Panc1 (cell line): ENCODE measurements around the gene WIPF1. TPM values are rescaled to one million over a fixed set of nuclear protein-coding genes. Genes with fewer than 3 reads are reported as not detected.

Source experiments
- ATAC-seq: fragments of 200-7000 bp; cut with Tn5 transposase; 2 replicates; pipeline ENCODE4 v1.9.1; 2020; ENCODE audit warnings: mild to moderate bottlenecking, moderate library complexity
- BruUV-seq: library from RNA; stranded (reverse); fragments of 400-500 nt; replicated peaks from 2 replicates; lab custom pipeline; 2021; lab: Mats Ljungman, UMichigan
- CTCF ChIA-PET: fragments of 300-600 bp; sonication (Branson Sonifier 250); formaldehyde crosslinking; loops from one replicate; lab custom pipeline; 2022; ENCODE audit warnings: antibody characterized with exemption; lab: Charles Lee
- POLR2A ChIA-PET: fragments of 300-600 bp; sonication (Branson Sonifier 250); formaldehyde crosslinking; loops from one replicate; lab custom pipeline; 2022; ENCODE audit warnings: antibody characterized with exemption; lab: Charles Lee
- DNase-seq: peaks from one replicate; pipeline ENCODE4 v3.0.0-alpha.2; 2010; ENCODE audit warnings: low read depth, low spot score
- H3K27ac ChIP-seq: 2 replicates; pipeline ENCODE4 v1.5.1; 2011; ENCODE audit warnings: mild to moderate bottlenecking, low read length, inconsistent platforms
- H3K27me3 ChIP-seq: fragments of 200-500 bp; sonication (Bioruptor generic); 2 replicates; pipeline ENCODE4 v1.6.0; 2014; ENCODE audit warnings: low read length, inconsistent platforms; ENCODE audit not compliant: control insufficient read depth, insufficient read depth
- H3K36me3 ChIP-seq: fragments of 200-500 bp; sonication (Bioruptor generic); 2 replicates; pipeline ENCODE4 v1.5.1; 2014; ENCODE audit warnings: inconsistent platforms, mild to moderate bottlenecking, low read length, moderate library complexity; ENCODE audit not compliant: control insufficient read depth, insufficient read depth
- H3K4me1 ChIP-seq: 2 replicates; pipeline ENCODE4 v1.5.1; 2011; ENCODE audit warnings: inconsistent platforms, mild to moderate bottlenecking, low read length, moderate library complexity; ENCODE audit not compliant: control insufficient read depth, insufficient read depth
- H3K4me3 ChIP-seq, 2 experiments: 2 replicates each; pipeline ENCODE4 v1.5.1; 2011 to 2012; ENCODE audit warnings: low read depth in 2 of 2, low read length in 2 of 2, mild to moderate bottlenecking in 2 of 2, inconsistent platforms in 1 of 2, moderate library complexity in 1 of 2
- H3K9me3 ChIP-seq: fragments of 200-500 bp; sonication (Bioruptor generic); 2 replicates; pipeline ENCODE4 v1.5.1; 2014; ENCODE audit warnings: low read depth, mild to moderate bottlenecking, inconsistent platforms, low read length, moderate library complexity; ENCODE audit not compliant: control insufficient read depth, insufficient read depth
- CTCF ChIP-seq: fragments of 450-650 bp; IDR thresholded peaks from 2 replicates; pipeline ENCODE4 v1.5.1; 2017; ENCODE audit warnings: mild to moderate bottlenecking
- POLR2AphosphoS5 ChIP-seq: IDR thresholded peaks from 2 replicates; pipeline ENCODE4 v1.6.1; 2012; ENCODE audit warnings: mild to moderate bottlenecking, low read depth, low read length, moderate library complexity
- REST ChIP-seq, 2 experiments: IDR thresholded peaks; 2 replicates each; pipeline ENCODE4 v1.6.1; 2011 to 2012; ENCODE audit warnings: low read depth in 2 of 2, control low read depth in 1 of 2, low read length in 1 of 2, mild to moderate bottlenecking in 1 of 2, moderate library complexity in 1 of 2; ENCODE audit not compliant: insufficient read depth in 1 of 2
- SIN3A ChIP-seq: IDR thresholded peaks from 2 replicates; pipeline ENCODE4 v1.6.1; 2012; ENCODE audit warnings: low read depth, mild to moderate bottlenecking, low read length, moderate library complexity, borderline replicate concordance; ENCODE audit not compliant: insufficient read depth
- TCF7L2 ChIP-seq: IDR thresholded peaks from 2 replicates; pipeline ENCODE4 v1.6.1; 2011; ENCODE audit warnings: mild to moderate bottlenecking, low read depth, low read length, inconsistent platforms
- in situ Hi-C: cut with HindIII; loops from 2 replicates; pipeline ENCODE4 v1.10.0; 2016; ENCODE audit warnings: low sequenced_read_pairs, low pct_unique_long_range_greater_than_20kb
- intact Hi-C: fragments of 100-400 bp; cut with micrococcal nuclease; formaldehyde crosslinking; loops from one replicate; pipeline ENCODE4 v1.10.0; 2022; ENCODE audit not compliant: unreplicated experiment
- total RNA-seq: library from RNA; stranded (reverse); gene quantifications from one replicate; pipeline ENCODE4 v1.2.1, GENCODE V29; 2021; ENCODE audit not compliant: unreplicated experiment

Gene WIPF1
- total RNA-seq, 1 experiment from 2014 or later, result 8.3 TPM

GRCh38 chr2:174524527-174524926 lies 73.1 kb downstream of the WIPF1 start:
- ATAC-seq (no peak), DNase-seq (no peak)
- H3K36me3 ChIP-seq, result no peaks in the 10 kb centered on the region
- peaks cover 16% of the 10 kb centered on the region for H3K27me3 ChIP-seq
- no peaks in the 10 kb centered on the region; the same call in 1 of the 2 replicates for H3K9me3 ChIP-seq
- no peak overlapping the region for H3K4me3 ChIP-seq
- intact Hi-C loops (no loop called here), in situ Hi-C loops (loop anchor here (5.0 kb wide), 1 partner anchor 37 kb away; the partner anchor contains the start of gene GPR155)
- H3K4me1 ChIP-seq, result no peaks in the 10 kb centered on the region
- H3K27ac ChIP-seq, result no peak overlapping the region
- ChIA-PET POLR2A (interaction anchor here (0.6 kb wide), 1 partner anchor 32 kb away, joined by 3 read pairs; no protein-coding TSS in a partner anchor), CTCF (no interaction called here)
- BruUV-seq, result no TSS peak
- no peak for TF ChIP-seq REST (IDR thresholded peaks at IDR 0.05; ENCODE audit: insufficient read depth in 1 of 2, low read depth in 2 of 2, low read length in 1 of 2)
- TF ChIP-seq POLR2AphosphoS5, result no peak

- ChIA-PET POLR2A (no interaction called here), CTCF (interaction anchor here (0.6 kb wide), 1 partner anchor 189 kb away, joined by 4 read pairs; no protein-coding TSS in a partner anchor)
- H3K9me3 ChIP-seq, result no peaks in the 10 kb centered on the region
- no peaks in the 10 kb centered on the region for H3K36me3 ChIP-seq
- no TSS peak for BruUV-seq
- H3K27me3 ChIP-seq, result peaks cover 16% of the 10 kb centered on the region
- DNase-seq (no peak), ATAC-seq (no peak)
- H3K4me1 ChIP-seq, result no peaks in the 10 kb centered on the region
- in situ Hi-C loops (loop anchor here (5.0 kb wide), 1 partner anchor 35 kb away; the partner anchor contains the start of gene GPR155), intact Hi-C loops (loop anchor here (2.0 kb wide), 1 partner anchor 60 kb away; no protein-coding TSS in a partner anchor)
- TF ChIP-seq SIN3A (no peak), CTCF (peak; percentile 52; the same call in 1 of the 2 replicates)
- no peak overlapping the region for H3K4me3 ChIP-seq
- no peak overlapping the region for H3K27ac ChIP-seq
These were observed 75.1 kb downstream of the WIPF1 start for GRCh38 chr2:174522553-174522952.

GRCh38 chr2:174518395-174518794 lies 79.2 kb downstream of the WIPF1 start:
- Histone ChIP-seq H3K4me1 (no peaks in the 10 kb centered on the region), H3K27ac (no peak overlapping the region), H3K36me3 (no peaks in the 10 kb centered on the region), H3K4me3 (no peak overlapping the region), H3K9me3 (no peaks in the 10 kb centered on the region), H3K27me3 (peaks cover 16% of the 10 kb centered on the region)
- ATAC-seq, result no peak
- ChIA-PET POLR2A (no interaction called here), CTCF (no interaction called here)
- DNase-seq, result no peak
- in situ Hi-C loops, result no loop called here
- no peak for TF ChIP-seq POLR2AphosphoS5
- no peak for TF ChIP-seq CTCF
- TF ChIP-seq TCF7L2, result no peak
- no peak for TF ChIP-seq REST (IDR thresholded peaks at IDR 0.05; ENCODE audit: insufficient read depth in 1 of 2, low read depth in 2 of 2, low read length in 1 of 2)
- TF ChIP-seq SIN3A, result no peak
- intact Hi-C loops, result no loop called here
- BruUV-seq, result no TSS peak
